Measurements from ENCODE around the gene CPVL.

- TF ChIP-seq KDM1A (IDR thresholded peaks at IDR 0.05; ENCODE audit: borderline replicate concordance, low read length) (no peak), CTCF (IDR thresholded peaks at IDR 0.05; ENCODE audit: control extremely low read depth in 1 of 3, insufficient read depth in 1 of 3, low read depth in 1 of 3, low read length in 3 of 3) (no peak), KDM4A (IDR thresholded peaks at IDR 0.05; ENCODE audit: low read depth, low read length, severe bottlenecking) (no peak), JUN (IDR thresholded peaks at IDR 0.05; ENCODE audit: low read depth, low read length) (no peak), POLR2A (IDR thresholded peaks at IDR 0.05; ENCODE audit: control extremely low read depth in 1 of 2, low read depth in 2 of 2, low read length in 2 of 2) (no peak), HDAC2 (IDR thresholded peaks at IDR 0.05; ENCODE audit: borderline replicate concordance in 1 of 2, low read depth in 2 of 2, low read length in 2 of 2) (no peak)
Observed at GRCh38 chr7:29100924-29101323, 45.4 kb downstream of the CPVL start.

Measured in H1 (cell line).